ENCODE data around the gene OTUD4.
"Not testable (repeated sequence)": the region's sequence is repeated elsewhere in the genome, so short reads cannot be mapped to it uniquely, and the experiment has no call there.

OTUD4 gene

DNA sequence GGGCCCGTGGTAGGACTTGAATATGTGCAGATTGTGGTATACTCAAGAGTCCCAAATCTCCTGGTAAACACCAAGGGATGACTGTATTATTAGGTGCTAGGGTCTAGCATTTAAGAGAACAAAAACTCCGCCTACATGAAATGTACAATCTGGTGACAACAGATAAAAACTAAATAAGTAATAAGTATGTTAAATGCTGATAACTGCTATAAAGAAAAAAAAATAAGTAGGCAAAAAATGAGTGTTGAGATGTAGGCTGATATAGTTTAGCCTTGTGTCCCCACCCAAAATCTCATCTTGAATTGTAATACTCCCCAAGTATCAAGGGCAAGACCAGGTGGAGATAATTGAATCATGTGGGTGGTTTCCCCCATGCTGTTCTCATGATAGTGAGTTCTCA, 23.4 kb downstream of the OTUD4 start:
- DNase-seq (ENCODE audit: low read depth), result no peak
- H3K4me3 ChIP-seq (ENCODE audit: control insufficient read depth, low read depth, low read length), result no peak overlapping the region
- TF ChIP-seq, protein P1, sequence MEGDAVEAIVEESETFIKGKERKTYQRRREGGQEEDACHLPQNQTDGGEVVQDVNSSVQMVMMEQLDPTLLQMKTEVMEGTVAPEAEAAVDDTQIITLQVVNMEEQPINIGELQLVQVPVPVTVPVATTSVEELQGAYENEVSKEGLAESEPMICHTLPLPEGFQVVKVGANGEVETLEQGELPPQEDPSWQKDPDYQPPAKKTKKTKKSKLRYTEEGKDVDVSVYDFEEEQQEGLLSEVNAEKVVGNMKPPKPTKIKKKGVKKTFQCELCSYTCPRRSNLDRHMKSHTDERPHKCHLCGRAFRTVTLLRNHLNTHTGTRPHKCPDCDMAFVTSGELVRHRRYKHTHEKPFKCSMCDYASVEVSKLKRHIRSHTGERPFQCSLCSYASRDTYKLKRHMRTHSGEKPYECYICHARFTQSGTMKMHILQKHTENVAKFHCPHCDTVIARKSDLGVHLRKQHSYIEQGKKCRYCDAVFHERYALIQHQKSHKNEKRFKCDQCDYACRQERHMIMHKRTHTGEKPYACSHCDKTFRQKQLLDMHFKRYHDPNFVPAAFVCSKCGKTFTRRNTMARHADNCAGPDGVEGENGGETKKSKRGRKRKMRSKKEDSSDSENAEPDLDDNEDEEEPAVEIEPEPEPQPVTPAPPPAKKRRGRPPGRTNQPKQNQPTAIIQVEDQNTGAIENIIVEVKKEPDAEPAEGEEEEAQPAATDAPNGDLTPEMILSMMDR (IDR thresholded peaks at IDR 0.05; ENCODE audit: control insufficient read depth, insufficient read depth, low read depth, low read length, missing control alignments), result no peak

- no peak for DNase-seq (ENCODE audit: low read depth)
- TF ChIP-seq, protein P1 (IDR thresholded peaks at IDR 0.05; ENCODE audit: control insufficient read depth, insufficient read depth, low read depth, low read length, missing control alignments), result no peak
- no peak overlapping the region for H3K4me3 ChIP-seq (ENCODE audit: control insufficient read depth, low read depth, low read length)
These were observed 25.0 kb downstream of the OTUD4 start for GRCh38 chr4:145155268-145155870.

- H3K4me3 ChIP-seq (ENCODE audit: control insufficient read depth, low read depth, low read length), result no peak overlapping the region
- TF ChIP-seq, protein P1 (IDR thresholded peaks at IDR 0.05; ENCODE audit: control insufficient read depth, insufficient read depth, low read depth, low read length, missing control alignments), result peak; percentile 65
- no peak for DNase-seq (ENCODE audit: low read depth)
These were observed 25.8 kb downstream of the OTUD4 start for GRCh38 chr4:145154573-145154972.

DNA sequence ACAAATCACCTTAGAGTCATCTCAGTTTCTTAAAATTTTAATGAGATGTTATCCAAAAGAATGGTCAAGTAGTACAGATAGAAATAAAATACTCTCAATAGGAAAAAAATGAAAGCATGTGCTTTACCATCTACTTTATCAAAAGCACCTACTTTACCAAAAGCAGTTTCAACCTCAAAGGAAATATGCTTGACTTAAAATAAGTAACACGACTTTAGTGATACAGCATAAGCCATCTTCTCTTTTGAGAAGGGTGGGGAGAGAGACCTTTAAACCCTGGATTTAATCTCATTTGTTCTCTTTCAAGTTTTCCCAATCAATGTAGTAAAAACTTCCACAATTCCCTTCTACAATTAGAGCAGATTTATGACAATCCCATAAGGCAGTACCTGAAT, 26.5 kb downstream of the OTUD4 start:
- TF ChIP-seq, protein P1 (IDR thresholded peaks at IDR 0.05; ENCODE audit: control insufficient read depth, insufficient read depth, low read depth, low read length, missing control alignments), result no peak
- no peak for DNase-seq (ENCODE audit: low read depth)
- no peak overlapping the region for H3K4me3 ChIP-seq (ENCODE audit: control insufficient read depth, low read depth, low read length)

DNA sequence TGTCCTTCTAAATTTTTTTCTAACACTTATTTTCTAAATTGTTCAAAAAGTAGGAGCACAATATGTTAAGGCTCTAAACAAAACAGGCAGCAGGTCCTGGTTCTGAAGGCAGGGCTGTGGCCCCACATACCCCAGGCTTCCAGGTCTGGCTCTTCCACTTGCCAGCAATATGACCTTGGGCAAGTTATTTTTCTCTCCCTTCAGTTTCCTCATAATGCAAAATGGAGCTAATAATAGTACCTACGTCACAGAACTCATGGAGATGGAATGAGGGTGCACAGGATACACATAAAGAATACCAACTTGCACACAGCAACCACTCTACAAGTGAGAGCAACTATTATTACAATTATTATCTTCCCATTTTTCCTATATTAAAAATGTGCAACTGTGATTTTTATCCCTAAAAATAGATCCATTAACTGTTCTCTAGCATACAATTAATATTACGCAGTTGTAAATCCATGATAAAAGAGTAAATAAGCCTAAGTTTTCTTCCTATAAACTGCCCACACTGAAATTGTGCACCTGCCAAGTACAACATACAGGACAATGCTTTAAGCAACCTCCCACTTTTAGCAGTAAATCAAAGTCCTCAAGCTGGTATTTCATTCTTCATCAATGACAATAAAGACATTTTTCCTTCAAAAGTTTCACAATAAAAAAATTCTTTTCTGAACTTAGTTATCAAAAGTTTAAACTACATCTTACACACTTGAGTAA, 27.0 kb downstream of the OTUD4 start:
- DNase-seq (ENCODE audit: low read depth), result no peak
- TF ChIP-seq, protein P1 (IDR thresholded peaks at IDR 0.05; ENCODE audit: control insufficient read depth, insufficient read depth, low read depth, low read length, missing control alignments), result no peak
- no peak overlapping the region for H3K4me3 ChIP-seq (ENCODE audit: control insufficient read depth, low read depth, low read length)

GRCh38 chr4:145148980-145149379, 31.4 kb downstream of the OTUD4 start:
- no peak for DNase-seq (ENCODE audit: low read depth)
- TF ChIP-seq, protein P1 (IDR thresholded peaks at IDR 0.05; ENCODE audit: control insufficient read depth, insufficient read depth, low read depth, low read length, missing control alignments), result no peak
- no peak overlapping the region for H3K4me3 ChIP-seq (ENCODE audit: control insufficient read depth, low read depth, low read length)

GRCh38 chr4:145136219-145136618, 44.2 kb downstream of the OTUD4 start:
- DNase-seq (ENCODE audit: low read depth); H3K4me3 ChIP-seq (ENCODE audit: control insufficient read depth, low read depth, low read length): not testable (repeated sequence)
